ENCODE measurements around the gene EPRS1. TPM values are rescaled to one million over a fixed set of nuclear protein-coding genes. Genes with fewer than 3 reads are reported as not detected.

The EPRS1 gene
- total RNA-seq, 6 experiments from 2014 or later, result 30.2 to 45.1 (median 36.8) TPM

DNA sequence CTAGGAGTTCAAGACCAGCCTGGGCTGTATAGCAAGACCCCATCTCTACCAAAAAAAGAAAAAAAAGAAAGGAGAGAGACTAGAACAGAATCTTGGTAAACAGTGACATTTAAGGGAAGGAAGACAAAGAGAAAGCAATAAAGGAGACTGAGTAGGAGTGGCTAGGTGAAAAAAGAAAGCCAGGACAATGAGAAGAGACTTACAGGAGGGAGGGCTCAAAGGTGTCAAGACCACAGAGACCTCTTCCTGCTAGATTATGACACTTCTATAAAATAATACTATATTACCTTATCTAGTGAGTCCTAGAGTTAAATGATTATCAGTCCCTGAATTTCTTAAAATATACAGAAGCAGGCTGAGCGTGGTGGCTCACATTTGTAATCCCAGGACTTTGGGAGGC, 10.1 kb upstream of the EPRS1 start:
- Histone ChIP-seq H3K4me1 (no peaks in the 10 kb centered on the region), H3K27ac (no peak overlapping the region), H3K36me3 (peaks cover 0 to 14% (median 3%) of the 10 kb centered on the region in 4 donors), H3K27me3 (no peaks in the 10 kb centered on the region), H3K9me3 (no peaks in the 10 kb centered on the region), H3K4me3 (no peak overlapping the region)
- no peak for TF ChIP-seq POLR2A (IDR thresholded peaks at IDR 0.05)
- TF ChIP-seq, protein P1, sequence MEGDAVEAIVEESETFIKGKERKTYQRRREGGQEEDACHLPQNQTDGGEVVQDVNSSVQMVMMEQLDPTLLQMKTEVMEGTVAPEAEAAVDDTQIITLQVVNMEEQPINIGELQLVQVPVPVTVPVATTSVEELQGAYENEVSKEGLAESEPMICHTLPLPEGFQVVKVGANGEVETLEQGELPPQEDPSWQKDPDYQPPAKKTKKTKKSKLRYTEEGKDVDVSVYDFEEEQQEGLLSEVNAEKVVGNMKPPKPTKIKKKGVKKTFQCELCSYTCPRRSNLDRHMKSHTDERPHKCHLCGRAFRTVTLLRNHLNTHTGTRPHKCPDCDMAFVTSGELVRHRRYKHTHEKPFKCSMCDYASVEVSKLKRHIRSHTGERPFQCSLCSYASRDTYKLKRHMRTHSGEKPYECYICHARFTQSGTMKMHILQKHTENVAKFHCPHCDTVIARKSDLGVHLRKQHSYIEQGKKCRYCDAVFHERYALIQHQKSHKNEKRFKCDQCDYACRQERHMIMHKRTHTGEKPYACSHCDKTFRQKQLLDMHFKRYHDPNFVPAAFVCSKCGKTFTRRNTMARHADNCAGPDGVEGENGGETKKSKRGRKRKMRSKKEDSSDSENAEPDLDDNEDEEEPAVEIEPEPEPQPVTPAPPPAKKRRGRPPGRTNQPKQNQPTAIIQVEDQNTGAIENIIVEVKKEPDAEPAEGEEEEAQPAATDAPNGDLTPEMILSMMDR (IDR thresholded peaks at IDR 0.05), result no peak
- DNase-seq (no peak), ATAC-seq (no peak)
- intact Hi-C loops (cut with DNase I), result no loop called here
- WGBS (ENCODE audit: insufficient coverage, low coverage, low lambda C conversion rate, missing lambda C conversion rate), result 100% methylated on average over 1 of the region's 1 CpG

DNA sequence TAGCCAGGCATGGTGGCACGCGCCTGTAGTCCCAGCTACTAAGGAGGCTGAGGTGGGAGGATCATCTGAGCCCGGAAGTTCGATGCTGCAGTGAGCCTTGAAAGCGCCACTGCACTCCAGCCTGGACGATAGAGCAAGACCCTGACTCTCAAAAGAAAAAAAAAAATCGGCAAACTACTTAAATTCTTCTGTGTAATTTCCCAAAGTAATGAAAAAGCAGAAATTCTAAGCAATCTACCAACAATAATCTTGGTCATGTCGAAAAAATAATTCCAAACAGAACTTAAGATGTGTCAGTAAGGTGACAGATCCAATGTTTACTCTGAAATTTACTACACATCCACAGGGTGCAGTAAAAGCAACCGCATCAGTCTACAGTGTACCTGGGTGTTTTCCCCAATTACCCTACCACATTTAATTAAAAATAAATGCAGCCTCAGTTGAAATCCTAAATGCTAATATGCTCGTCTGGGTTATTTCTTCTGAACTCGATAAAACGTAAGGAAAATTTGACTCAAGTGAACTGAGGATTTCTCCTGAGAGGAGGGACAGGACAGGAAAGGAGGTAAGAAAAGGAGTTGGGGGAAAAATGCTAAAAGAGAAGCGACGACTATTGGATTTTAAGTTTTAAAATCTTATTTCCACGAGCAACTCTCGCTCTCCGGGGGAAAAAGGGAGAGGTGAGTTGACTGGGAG, 801 bp downstream of the EPRS1 start:
- intact Hi-C loops (cut with DNase I), result no loop called here

DNA sequence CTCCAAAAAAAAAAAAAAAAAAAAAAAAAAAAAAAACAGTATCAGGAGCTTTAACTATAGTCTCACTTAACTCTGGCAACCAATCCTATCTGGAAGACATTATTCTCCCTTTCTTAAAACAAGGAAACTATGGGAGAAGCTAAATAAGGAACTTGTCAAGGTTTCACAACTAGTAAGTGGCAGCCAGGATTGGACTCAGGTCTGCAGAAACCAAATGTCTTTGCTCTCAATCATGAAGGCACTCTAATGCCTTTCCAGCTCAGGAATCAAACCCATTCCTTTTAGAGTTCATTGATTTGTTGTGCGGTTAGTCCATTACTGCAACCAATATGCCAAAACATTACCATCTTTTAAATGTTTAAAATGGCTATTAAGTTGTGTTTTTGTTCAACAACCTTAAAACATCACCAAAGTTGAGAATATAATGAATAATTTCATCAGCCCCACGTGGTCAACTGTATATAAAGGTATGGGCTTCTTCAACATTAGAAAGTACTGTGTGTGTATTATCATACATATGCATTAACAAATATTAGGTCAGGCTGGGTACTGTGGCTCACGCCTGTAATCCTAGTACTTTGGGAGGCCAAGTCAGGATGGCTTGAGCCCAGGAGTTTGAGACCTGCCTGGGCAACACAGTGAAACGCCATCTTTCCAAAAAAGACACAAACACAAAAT, 1.5 kb downstream of the EPRS1 start:
- H3K36me3 ChIP-seq, result peaks cover 0 to 5% (median under 1%) of the 10 kb centered on the region in 4 donors
- H3K27ac ChIP-seq, result no peak overlapping the region
- 75% methylated on average over 4 of the region's 4 CpGs for WGBS (ENCODE audit: insufficient coverage, low coverage, low lambda C conversion rate, missing lambda C conversion rate)
- DNase-seq (no peak), ATAC-seq (no peak)
- intact Hi-C loops (cut with DNase I), result no loop called here
- no peaks in the 10 kb centered on the region for H3K27me3 ChIP-seq
- no peaks in the 10 kb centered on the region for H3K9me3 ChIP-seq
- H3K4me3 ChIP-seq, result peak overlapping the region in 2 of 3 donors; percentile 66 to 90
- TF ChIP-seq POLR2A (IDR thresholded peaks at IDR 0.05), result no peak
- TF ChIP-seq, protein P1 (IDR thresholded peaks at IDR 0.05), result no peak
- H3K4me1 ChIP-seq, result peaks cover 0 to 12% (median 0%) of the 10 kb centered on the region in 4 donors

More for the DNA sequence above, 801 bp downstream of the EPRS1 start:
- peaks cover 0 to 4% (median 0%) of the 10 kb centered on the region in 4 donors for H3K36me3 ChIP-seq
- H3K9me3 ChIP-seq, result no peaks in the 10 kb centered on the region
- ATAC-seq, result peak in 2 of 4 donors; percentile 5 to 49
- peak overlapping the region; percentile 66 to 90 (median 81) for H3K4me3 ChIP-seq
- peak overlapping the region; percentile 18 to 71 (median 68) for H3K27ac ChIP-seq
- no peak for DNase-seq
- 20% methylated on average over 17 of the region's 17 CpGs for WGBS (ENCODE audit: insufficient coverage, low coverage, low lambda C conversion rate, missing lambda C conversion rate)
- TF ChIP-seq, protein P1 (IDR thresholded peaks at IDR 0.05), result no peak
- TF ChIP-seq POLR2A (IDR thresholded peaks at IDR 0.05), result no peak
- peaks cover 0 to 12% (median 0%) of the 10 kb centered on the region in 4 donors for H3K4me1 ChIP-seq
- no peaks in the 10 kb centered on the region for H3K27me3 ChIP-seq

DNA sequence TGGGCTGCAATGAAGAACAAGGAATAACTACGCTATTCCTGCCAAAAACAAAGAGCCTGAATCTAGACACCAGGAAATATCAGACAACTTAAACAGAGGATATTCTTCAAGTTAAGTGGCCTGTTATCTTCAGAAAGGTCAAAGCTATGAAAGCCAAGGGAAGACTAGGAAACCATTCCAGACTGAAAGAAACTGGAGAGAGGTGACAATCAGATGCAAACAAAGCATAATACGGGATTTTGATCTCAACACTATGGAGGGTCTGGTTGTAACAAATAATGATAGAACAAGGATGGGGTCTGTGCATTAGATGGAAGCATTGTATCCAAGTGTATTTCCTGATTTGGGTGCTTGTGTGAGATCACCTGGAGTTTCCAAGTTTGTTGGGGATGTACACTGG, 2.7 kb downstream of the EPRS1 start:
- H3K4me1 ChIP-seq, result peaks cover 0 to 12% (median 0%) of the 10 kb centered on the region in 4 donors
- H3K27me3 ChIP-seq, result no peaks in the 10 kb centered on the region
- peaks cover 0 to 17% (median 6%) of the 10 kb centered on the region in 4 donors for H3K36me3 ChIP-seq
- H3K9me3 ChIP-seq, result no peaks in the 10 kb centered on the region
- ATAC-seq (no peak), DNase-seq (no peak)
- intact Hi-C loops (cut with DNase I), result no loop called here
- no peak overlapping the region for H3K4me3 ChIP-seq
- 52% methylated on average over 2 of the region's 2 CpGs for WGBS (ENCODE audit: insufficient coverage, low coverage, low lambda C conversion rate, missing lambda C conversion rate)
- TF ChIP-seq, protein P1 (IDR thresholded peaks at IDR 0.05), result no peak
- no peak for TF ChIP-seq POLR2A (IDR thresholded peaks at IDR 0.05)
- H3K27ac ChIP-seq, result no peak overlapping the region

All from right lobe of liver (tissue), 6 donors.